GM23338 (cell line): ENCODE data around the gene CTXN3.

Source experiments
- CREB1 ChIP-seq: fragments of 250-450 bp; sonication (Bioruptor Pico); IDR thresholded peaks from 2 replicates; pipeline ENCODE4 v1.5.0; 2020; ENCODE audit warnings: low read depth, mild to moderate bottlenecking, moderate library complexity
- EZH2 ChIP-seq: fragments of 200-600 bp; sonication (generic); IDR thresholded peaks from one replicate; pipeline ENCODE4 v1.8.0; 2017; ENCODE audit warnings: antibody characterized with exemption, mild to moderate bottlenecking, low read depth; ENCODE audit not compliant: unreplicated experiment
- EZH2phosphoT487 ChIP-seq: fragments of 200-600 bp; sonication (generic); IDR thresholded peaks from one replicate; pipeline ENCODE4 v1.8.1; 2018; ENCODE audit warnings: antibody characterized with exemption; ENCODE audit not compliant: unreplicated experiment
- JUNB ChIP-seq: IDR thresholded peaks from one replicate; pipeline ENCODE4 v1.6.1; 2016; ENCODE audit warnings: antibody characterized with exemption; ENCODE audit not compliant: unreplicated experiment
- NANOG ChIP-seq: IDR thresholded peaks from 2 replicates; pipeline ENCODE4 v1.6.1; 2016; ENCODE audit warnings: antibody characterized with exemption, borderline replicate concordance
- POLR2AphosphoS5 ChIP-seq: IDR thresholded peaks from 2 replicates; pipeline ENCODE4 v1.6.1; 2016; ENCODE audit warnings: antibody characterized with exemption, low read depth
- STAT1 ChIP-seq: IDR thresholded peaks from one replicate; pipeline ENCODE4 v1.6.1; 2016; ENCODE audit warnings: antibody characterized with exemption; ENCODE audit not compliant: unreplicated experiment
- ZNF114 ChIP-seq: fragments of 250-450 bp; sonication (Bioruptor Pico); IDR thresholded peaks from 2 replicates; pipeline ENCODE4 v1.5.0; 2020; ENCODE audit warnings: mild to moderate bottlenecking, moderate library complexity
- TF ChIP-seq, protein P1 (sequence below), 2 experiments: fragments of 200-600 bp in 1 of 2; sonication (generic) in 1 of 2; conservative IDR thresholded peaks; 2 replicates each; pipeline versions ENCODE4 v1.5.1 to v1.6.1; 2016 to 2017; ENCODE audit warnings: antibody characterized with exemption in 2 of 2, low read depth in 2 of 2, mild to moderate bottlenecking in 2 of 2, moderate library complexity in 1 of 2
- TF ChIP-seq, protein P2 (sequence below): IDR thresholded peaks from one replicate; pipeline ENCODE4 v1.6.1; 2018; ENCODE audit warnings: antibody characterized with exemption; ENCODE audit not compliant: unreplicated experiment
- TF ChIP-seq, protein P3 (sequence below): fragments of 250-450 bp; sonication (Bioruptor Pico); IDR thresholded peaks from 2 replicates; pipeline ENCODE4 v1.5.0; 2020; ENCODE audit warnings: mild to moderate bottlenecking, moderate library complexity
- TF ChIP-seq, protein P4 (sequence below): IDR thresholded peaks from 2 replicates; pipeline ENCODE4 v1.6.1; 2016; ENCODE audit warnings: antibody characterized with exemption

DNA sequence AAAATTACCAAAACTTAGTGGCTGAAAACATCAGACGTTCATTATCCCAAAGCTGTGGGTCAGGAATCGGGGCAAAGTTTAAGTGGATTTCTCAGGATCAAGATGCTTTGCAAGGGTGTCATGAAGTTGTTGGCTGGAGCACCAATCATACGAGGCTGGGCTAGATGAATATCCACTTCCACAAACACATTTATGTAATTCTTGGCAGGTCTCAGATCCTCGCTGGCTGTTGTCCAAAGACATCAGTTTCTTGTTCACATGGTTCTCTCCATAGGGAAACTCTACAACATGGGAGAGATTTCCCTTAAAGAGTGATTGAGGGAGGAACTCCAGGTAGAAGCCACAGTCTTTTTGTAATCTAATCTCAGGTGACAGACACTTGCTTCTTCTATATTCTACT, 34.1 kb downstream of the CTXN3 start:
- TF ChIP-seq, protein P1, sequence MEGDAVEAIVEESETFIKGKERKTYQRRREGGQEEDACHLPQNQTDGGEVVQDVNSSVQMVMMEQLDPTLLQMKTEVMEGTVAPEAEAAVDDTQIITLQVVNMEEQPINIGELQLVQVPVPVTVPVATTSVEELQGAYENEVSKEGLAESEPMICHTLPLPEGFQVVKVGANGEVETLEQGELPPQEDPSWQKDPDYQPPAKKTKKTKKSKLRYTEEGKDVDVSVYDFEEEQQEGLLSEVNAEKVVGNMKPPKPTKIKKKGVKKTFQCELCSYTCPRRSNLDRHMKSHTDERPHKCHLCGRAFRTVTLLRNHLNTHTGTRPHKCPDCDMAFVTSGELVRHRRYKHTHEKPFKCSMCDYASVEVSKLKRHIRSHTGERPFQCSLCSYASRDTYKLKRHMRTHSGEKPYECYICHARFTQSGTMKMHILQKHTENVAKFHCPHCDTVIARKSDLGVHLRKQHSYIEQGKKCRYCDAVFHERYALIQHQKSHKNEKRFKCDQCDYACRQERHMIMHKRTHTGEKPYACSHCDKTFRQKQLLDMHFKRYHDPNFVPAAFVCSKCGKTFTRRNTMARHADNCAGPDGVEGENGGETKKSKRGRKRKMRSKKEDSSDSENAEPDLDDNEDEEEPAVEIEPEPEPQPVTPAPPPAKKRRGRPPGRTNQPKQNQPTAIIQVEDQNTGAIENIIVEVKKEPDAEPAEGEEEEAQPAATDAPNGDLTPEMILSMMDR (conservative IDR thresholded peaks at IDR 0.05; ENCODE audit: low read depth in 2 of 2): no peak
- TF ChIP-seq, protein P2, sequence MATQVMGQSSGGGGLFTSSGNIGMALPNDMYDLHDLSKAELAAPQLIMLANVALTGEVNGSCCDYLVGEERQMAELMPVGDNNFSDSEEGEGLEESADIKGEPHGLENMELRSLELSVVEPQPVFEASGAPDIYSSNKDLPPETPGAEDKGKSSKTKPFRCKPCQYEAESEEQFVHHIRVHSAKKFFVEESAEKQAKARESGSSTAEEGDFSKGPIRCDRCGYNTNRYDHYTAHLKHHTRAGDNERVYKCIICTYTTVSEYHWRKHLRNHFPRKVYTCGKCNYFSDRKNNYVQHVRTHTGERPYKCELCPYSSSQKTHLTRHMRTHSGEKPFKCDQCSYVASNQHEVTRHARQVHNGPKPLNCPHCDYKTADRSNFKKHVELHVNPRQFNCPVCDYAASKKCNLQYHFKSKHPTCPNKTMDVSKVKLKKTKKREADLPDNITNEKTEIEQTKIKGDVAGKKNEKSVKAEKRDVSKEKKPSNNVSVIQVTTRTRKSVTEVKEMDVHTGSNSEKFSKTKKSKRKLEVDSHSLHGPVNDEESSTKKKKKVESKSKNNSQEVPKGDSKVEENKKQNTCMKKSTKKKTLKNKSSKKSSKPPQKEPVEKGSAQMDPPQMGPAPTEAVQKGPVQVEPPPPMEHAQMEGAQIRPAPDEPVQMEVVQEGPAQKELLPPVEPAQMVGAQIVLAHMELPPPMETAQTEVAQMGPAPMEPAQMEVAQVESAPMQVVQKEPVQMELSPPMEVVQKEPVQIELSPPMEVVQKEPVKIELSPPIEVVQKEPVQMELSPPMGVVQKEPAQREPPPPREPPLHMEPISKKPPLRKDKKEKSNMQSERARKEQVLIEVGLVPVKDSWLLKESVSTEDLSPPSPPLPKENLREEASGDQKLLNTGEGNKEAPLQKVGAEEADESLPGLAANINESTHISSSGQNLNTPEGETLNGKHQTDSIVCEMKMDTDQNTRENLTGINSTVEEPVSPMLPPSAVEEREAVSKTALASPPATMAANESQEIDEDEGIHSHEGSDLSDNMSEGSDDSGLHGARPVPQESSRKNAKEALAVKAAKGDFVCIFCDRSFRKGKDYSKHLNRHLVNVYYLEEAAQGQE: no peak
- no peak for TF ChIP-seq POLR2AphosphoS5
- TF ChIP-seq, protein P3, sequence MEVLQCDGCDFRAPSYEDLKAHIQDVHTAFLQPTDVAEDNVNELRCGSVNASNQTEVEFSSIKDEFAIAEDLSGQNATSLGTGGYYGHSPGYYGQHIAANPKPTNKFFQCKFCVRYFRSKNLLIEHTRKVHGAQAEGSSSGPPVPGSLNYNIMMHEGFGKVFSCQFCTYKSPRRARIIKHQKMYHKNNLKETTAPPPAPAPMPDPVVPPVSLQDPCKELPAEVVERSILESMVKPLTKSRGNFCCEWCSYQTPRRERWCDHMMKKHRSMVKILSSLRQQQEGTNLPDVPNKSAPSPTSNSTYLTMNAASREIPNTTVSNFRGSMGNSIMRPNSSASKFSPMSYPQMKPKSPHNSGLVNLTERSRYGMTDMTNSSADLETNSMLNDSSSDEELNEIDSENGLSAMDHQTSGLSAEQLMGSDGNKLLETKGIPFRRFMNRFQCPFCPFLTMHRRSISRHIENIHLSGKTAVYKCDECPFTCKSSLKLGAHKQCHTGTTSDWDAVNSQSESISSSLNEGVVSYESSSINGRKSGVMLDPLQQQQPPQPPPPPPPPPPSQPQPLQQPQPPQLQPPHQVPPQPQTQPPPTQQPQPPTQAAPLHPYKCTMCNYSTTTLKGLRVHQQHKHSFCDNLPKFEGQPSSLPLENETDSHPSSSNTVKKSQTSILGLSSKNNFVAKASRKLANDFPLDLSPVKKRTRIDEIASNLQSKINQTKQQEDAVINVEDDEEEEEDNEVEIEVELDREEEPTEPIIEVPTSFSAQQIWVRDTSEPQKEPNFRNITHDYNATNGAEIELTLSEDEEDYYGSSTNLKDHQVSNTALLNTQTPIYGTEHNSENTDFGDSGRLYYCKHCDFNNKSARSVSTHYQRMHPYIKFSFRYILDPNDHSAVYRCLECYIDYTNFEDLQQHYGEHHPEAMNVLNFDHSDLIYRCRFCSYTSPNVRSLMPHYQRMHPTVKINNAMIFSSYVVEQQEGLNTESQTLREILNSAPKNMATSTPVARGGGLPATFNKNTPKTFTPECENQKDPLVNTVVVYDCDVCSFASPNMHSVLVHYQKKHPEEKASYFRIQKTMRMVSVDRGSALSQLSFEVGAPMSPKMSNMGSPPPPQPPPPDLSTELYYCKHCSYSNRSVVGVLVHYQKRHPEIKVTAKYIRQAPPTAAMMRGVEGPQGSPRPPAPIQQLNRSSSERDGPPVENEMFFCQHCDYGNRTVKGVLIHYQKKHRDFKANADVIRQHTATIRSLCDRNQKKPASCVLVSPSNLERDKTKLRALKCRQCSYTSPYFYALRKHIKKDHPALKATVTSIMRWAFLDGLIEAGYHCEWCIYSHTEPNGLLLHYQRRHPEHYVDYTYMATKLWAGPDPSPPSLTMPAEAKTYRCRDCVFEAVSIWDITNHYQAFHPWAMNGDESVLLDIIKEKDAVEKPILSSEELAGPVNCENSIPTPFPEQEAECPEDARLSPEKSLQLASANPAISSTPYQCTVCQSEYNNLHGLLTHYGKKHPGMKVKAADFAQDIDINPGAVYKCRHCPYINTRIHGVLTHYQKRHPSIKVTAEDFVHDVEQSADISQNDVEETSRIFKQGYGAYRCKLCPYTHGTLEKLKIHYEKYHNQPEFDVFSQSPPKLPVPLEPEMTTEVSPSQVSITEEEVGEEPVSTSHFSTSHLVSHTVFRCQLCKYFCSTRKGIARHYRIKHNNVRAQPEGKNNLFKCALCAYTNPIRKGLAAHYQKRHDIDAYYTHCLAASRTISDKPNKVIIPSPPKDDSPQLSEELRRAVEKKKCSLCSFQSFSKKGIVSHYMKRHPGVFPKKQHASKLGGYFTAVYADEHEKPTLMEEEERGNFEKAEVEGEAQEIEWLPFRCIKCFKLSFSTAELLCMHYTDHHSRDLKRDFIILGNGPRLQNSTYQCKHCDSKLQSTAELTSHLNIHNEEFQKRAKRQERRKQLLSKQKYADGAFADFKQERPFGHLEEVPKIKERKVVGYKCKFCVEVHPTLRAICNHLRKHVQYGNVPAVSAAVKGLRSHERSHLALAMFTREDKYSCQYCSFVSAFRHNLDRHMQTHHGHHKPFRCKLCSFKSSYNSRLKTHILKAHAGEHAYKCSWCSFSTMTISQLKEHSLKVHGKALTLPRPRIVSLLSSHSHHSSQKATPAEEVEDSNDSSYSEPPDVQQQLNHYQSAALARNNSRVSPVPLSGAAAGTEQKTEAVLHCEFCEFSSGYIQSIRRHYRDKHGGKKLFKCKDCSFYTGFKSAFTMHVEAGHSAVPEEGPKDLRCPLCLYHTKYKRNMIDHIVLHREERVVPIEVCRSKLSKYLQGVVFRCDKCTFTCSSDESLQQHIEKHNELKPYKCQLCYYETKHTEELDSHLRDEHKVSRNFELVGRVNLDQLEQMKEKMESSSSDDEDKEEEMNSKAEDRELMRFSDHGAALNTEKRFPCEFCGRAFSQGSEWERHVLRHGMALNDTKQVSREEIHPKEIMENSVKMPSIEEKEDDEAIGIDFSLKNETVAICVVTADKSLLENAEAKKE (CRISPR knock-in tag): no peak
- TF ChIP-seq NANOG: no peak
- no peak for TF ChIP-seq EZH2
- no peak for TF ChIP-seq EZH2phosphoT487
- TF ChIP-seq JUNB: no peak
- TF ChIP-seq ZNF114: no peak
- no peak for TF ChIP-seq CREB1 (CRISPR knock-in tag)
- TF ChIP-seq, protein P4, sequence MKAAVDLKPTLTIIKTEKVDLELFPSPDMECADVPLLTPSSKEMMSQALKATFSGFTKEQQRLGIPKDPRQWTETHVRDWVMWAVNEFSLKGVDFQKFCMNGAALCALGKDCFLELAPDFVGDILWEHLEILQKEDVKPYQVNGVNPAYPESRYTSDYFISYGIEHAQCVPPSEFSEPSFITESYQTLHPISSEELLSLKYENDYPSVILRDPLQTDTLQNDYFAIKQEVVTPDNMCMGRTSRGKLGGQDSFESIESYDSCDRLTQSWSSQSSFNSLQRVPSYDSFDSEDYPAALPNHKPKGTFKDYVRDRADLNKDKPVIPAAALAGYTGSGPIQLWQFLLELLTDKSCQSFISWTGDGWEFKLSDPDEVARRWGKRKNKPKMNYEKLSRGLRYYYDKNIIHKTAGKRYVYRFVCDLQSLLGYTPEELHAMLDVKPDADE: no peak
- no peak for TF ChIP-seq STAT1
